ENCODE measurements around the gene RGS6. TPM values are rescaled to one million over a fixed set of nuclear protein-coding genes. Genes with fewer than 3 reads are reported as not detected.

Gene RGS6
- total RNA-seq, 2 experiments from 2014 or later = not detected

GRCh38 chr14:72097173-72097783 is 165.0 kb downstream of the RGS6 start:
- ChIA-PET POLR2A (no interaction called here), CTCF (no interaction called here)
- H3K27me3 Mint-ChIP-seq = peaks cover 16% of the 10 kb centered on the region
- no peaks in the 10 kb centered on the region for H3K36me3 ChIP-seq (ENCODE audit: insufficient read depth, low read length)
- no peak overlapping the region for H3K4me3 Mint-ChIP-seq
- no peak for TF ChIP-seq CTCF (IDR thresholded peaks at IDR 0.05)
- peaks cover 0 to 4% of the 10 kb centered on the region in 2 experiments for H3K27me3 ChIP-seq (ENCODE audit: control insufficient read depth in 1 of 2, insufficient read depth in 2 of 2, low read length in 2 of 2)
- H3K4me1 Mint-ChIP-seq (ENCODE audit: low read depth) = no peaks in the 10 kb centered on the region
- no peaks in the 10 kb centered on the region for H3K36me3 Mint-ChIP-seq (ENCODE audit: low read depth)
- no peak overlapping the region for H3K4me3 ChIP-seq (ENCODE audit: low read length)
- intact Hi-C loops (cut with DNase I, micrococcal nuclease) = no loop called here
- no peaks in the 10 kb centered on the region for H3K9me3 Mint-ChIP-seq
- H3K4me1 ChIP-seq (ENCODE audit: insufficient read depth, low read length) = no peaks in the 10 kb centered on the region
- no peaks in the 10 kb centered on the region for H3K9me3 ChIP-seq (ENCODE audit: control insufficient read depth in 1 of 2, insufficient read depth in 1 of 2, low read length in 2 of 2)
- no peak overlapping the region for H3K27ac Mint-ChIP-seq
- H3K27ac ChIP-seq (ENCODE audit: low read depth in 1 of 2, low read length in 2 of 2) = no peak overlapping the region
- no peak for DNase-seq
- ATAC-seq (ENCODE audit: poor library complexity) = no peak

- H3K36me3 ChIP-seq (ENCODE audit: insufficient read depth, low read length) = no peaks in the 10 kb centered on the region
- no peak overlapping the region for H3K4me3 ChIP-seq (ENCODE audit: low read length)
- ATAC-seq (ENCODE audit: poor library complexity) (no peak), DNase-seq (no peak)
- intact Hi-C loops (cut with DNase I, micrococcal nuclease) = no loop called here
- H3K9me3 ChIP-seq (ENCODE audit: control insufficient read depth in 1 of 2, insufficient read depth in 1 of 2, low read length in 2 of 2) = no peaks in the 10 kb centered on the region
- Mint-ChIP-seq H3K27ac (no peak overlapping the region), H3K4me3 (no peak overlapping the region), H3K27me3 (peaks cover 21% of the 10 kb centered on the region), H3K36me3 (ENCODE audit: low read depth) (no peaks in the 10 kb centered on the region), H3K9me3 (no peaks in the 10 kb centered on the region), H3K4me1 (ENCODE audit: low read depth) (no peaks in the 10 kb centered on the region)
- no peak overlapping the region for H3K27ac ChIP-seq (ENCODE audit: low read depth in 1 of 2, low read length in 2 of 2)
- H3K4me1 ChIP-seq (ENCODE audit: insufficient read depth, low read length) = no peaks in the 10 kb centered on the region
- POLR2A ChIA-PET = no interaction called here
- CTCF ChIA-PET = no interaction called here
- peaks cover 3 to 4% of the 10 kb centered on the region in 2 experiments for H3K27me3 ChIP-seq (ENCODE audit: control insufficient read depth in 1 of 2, insufficient read depth in 2 of 2, low read length in 2 of 2)
- TF ChIP-seq CTCF (IDR thresholded peaks at IDR 0.05) = no peak
These were observed 166.0 kb downstream of the RGS6 start for GRCh38 chr14:72098210-72098609.

GRCh38 chr14:72099566-72099965 is 167.3 kb downstream of the RGS6 start:
- Mint-ChIP-seq H3K27me3 (peaks cover 24% of the 10 kb centered on the region), H3K36me3 (ENCODE audit: low read depth) (no peaks in the 10 kb centered on the region), H3K9me3 (no peaks in the 10 kb centered on the region), H3K27ac (no peak overlapping the region), H3K4me1 (ENCODE audit: low read depth) (no peaks in the 10 kb centered on the region), H3K4me3 (no peak overlapping the region)
- Histone ChIP-seq H3K4me1 (ENCODE audit: insufficient read depth, low read length) (no peaks in the 10 kb centered on the region), H3K9me3 (ENCODE audit: control insufficient read depth in 1 of 2, insufficient read depth in 1 of 2, low read length in 2 of 2) (no peaks in the 10 kb centered on the region), H3K27me3 (ENCODE audit: control insufficient read depth in 1 of 2, insufficient read depth in 2 of 2, low read length in 2 of 2) (peaks cover 3 to 4% of the 10 kb centered on the region in 2 experiments), H3K36me3 (ENCODE audit: insufficient read depth, low read length) (no peaks in the 10 kb centered on the region), H3K4me3 (ENCODE audit: low read length) (no peak overlapping the region), H3K27ac (ENCODE audit: low read depth in 1 of 2, low read length in 2 of 2) (no peak overlapping the region)
- ChIA-PET CTCF (no interaction called here), POLR2A (no interaction called here)
- no peak for ATAC-seq (ENCODE audit: poor library complexity)
- no peak for TF ChIP-seq CTCF (IDR thresholded peaks at IDR 0.05)
- intact Hi-C loops (cut with DNase I, micrococcal nuclease) = no loop called here
- DNase-seq = no peak

Data from CD4-positive, alpha-beta T cell (primary cell).